ENCODE measurements around the gene CADM2.

DNA sequence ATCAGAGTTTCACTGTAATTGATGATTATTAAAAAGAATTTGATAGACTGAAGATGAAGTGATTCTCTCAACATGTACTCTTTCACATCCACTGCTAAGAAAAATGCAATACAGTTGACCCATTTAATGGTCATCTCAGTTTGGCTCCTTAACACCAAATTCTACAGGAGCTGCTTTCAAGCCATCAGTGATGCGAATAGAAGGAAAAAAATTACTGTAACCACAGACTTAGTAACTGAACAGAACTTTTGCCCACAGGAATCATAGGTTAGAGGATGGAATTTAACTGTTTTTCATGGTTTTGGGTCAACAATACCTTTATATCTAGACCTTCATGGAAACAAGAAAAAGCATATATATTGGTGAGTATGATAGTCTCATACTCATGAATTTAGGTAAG is 633.5 kb downstream of the CADM2 start:
- TF ChIP-seq POLR2A (IDR thresholded peaks at IDR 0.05; ENCODE audit: low read length) (no peak), GATA1 (IDR thresholded peaks at IDR 0.05; ENCODE audit: low read depth, low read length) (no peak)

Measured in erythroblast (primary cell).